GM21825 (cell line): ENCODE data around the gene FUT8.

ENCODE experiments used
- ATAC-seq: cut with Tn5 transposase; IDR thresholded peaks from one replicate; pipeline ENCODE4 v1.9.1; 2021; ENCODE audit warnings: mild to moderate bottlenecking, moderate library complexity; ENCODE audit not compliant: unreplicated experiment

The FUT8 gene

DNA sequence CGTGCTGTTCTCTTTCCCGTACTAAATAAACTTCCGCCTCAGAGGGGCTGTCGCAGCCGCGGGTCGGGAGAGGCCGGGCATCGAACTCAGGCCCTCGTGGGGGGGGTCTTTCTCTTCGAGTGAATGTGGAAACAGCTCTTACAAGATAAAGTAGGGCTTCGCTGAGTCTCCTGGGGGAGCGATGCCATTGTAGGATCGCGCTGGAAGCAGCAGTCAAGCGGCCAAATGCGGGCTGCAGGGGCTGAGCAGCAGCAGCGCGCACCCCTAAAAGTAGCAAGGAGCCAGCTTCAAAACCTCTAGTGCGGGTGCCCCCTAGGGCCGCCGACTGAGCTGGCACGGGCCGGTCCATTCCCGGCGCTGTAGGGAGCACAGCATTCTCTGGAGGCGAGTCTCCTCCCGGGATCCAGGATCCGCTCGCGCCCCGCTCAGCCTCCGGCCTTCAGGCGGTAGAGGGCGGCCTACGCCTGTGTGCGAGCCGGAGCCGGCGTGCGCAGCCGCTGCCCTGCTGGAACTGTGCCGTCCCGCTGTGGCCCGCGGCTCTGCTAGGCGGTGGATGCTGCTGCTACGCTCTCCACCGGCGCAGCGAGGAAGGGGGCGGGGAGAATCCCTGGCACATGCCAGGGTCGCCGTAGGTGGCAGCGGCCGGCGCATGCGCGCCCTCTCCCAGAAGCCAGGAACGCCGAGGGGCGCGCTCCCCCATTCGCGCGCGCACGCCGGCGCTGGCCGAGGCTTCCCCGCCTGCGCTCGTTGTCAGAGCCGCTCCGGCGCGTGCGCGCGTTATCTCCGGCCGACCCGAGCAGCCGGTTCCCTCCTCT is at the start of gene FUT8:
Gene FUT8 (plus strand): TSS at position 699 of the 815 bp plus-strand sequence. CDS start 148,834 bp downstream, outside the sequence.
- peak; percentile 69 for ATAC-seq

DNA sequence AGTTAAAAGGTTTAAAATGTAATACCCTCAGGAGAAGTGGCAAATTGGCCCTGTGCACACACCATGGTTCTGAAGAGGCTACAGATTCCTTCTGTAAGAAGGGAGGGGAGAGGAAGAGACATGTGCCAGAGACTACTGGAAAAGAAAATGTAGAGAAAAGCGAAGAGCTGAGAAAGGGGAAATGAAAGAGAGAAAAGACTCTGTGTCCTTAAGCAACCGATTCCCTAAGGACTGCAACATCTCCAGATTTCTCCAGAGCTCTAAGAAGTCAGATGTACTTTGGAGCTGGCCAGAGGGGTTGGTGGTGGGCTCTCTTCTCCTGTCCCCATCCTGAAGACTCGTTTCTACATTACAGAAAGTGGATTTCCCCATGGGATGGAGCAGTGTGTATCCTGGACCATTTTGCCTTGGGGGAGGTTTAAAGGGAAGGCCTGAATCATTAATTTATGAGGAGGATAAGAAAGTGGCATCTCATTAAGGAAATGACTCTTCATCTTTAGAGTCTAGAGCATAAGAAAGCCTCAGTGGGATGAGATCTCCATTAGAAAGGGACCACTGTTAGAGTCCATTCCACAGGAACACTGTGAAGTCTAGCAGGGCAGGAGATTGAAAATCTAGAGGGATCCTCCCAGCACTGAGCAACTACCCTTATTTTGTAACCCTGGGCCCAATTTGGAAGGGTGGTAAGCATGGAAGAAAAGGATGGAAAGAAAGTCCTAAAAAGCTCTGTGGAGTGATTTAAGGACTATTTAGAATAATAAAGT is 45.5 kb upstream of the FUT8 start:
- ATAC-seq, result no peak

DNA sequence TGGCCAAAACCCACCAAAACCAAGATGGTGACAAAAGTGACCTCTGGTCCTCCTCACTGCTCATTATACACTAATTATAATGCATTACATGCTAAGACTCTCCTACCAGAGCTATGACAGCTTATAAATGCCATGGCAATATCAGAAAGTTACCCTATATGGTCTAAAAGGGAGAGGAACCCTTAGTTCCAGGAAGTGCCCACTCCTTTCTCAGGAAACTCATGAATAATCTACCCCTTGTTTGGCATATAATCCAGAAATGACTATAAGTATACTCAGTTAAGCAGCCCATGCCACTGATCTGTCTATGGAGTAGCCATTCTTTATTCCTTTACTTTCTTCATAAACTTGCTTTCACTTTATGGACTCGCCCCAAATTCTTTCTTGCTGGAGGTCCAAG is 43.0 kb upstream of the FUT8 start:
- ATAC-seq, result no peak

DNA sequence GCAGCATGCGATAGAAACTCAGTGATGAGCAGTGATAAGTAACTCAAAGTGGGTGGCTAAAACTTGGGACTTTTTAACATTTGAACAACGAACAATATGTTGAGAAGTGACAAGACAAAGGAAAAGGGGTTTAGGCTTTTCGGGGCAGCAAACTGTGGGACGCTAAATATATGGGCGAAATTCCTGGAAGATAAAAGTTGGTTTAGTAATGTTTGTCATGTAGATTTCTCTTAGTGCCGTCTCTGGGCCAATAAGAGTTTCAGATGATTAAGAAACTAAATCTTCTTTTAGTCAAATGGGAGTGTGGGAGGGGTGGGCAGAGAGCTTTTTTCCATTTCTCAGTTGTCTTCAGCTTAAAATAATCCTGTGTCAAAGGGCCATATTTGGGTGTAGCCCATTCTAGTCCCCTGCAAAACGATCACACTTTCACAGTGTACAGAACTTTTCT is 41.7 kb upstream of the FUT8 start:
- ATAC-seq, result no peak

DNA sequence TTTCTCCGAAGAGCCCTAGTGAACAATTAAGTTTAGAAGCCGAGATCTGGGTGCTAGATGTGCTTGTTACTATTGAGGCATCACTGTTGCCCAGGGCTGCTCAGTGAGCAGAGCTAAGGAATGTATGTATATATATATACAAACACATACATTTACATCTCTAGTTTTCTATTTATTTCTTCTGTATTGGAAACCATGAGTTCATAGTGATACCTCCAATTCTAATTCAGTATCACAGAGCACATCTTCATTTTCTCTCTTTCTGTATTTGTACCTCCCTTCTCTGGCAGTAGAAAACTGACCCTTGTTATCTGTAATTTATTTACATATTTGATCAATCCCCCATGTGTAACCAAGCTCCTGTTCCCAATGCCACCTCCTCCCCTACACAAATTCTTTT is 40.7 kb upstream of the FUT8 start:
- ATAC-seq, result no peak

DNA sequence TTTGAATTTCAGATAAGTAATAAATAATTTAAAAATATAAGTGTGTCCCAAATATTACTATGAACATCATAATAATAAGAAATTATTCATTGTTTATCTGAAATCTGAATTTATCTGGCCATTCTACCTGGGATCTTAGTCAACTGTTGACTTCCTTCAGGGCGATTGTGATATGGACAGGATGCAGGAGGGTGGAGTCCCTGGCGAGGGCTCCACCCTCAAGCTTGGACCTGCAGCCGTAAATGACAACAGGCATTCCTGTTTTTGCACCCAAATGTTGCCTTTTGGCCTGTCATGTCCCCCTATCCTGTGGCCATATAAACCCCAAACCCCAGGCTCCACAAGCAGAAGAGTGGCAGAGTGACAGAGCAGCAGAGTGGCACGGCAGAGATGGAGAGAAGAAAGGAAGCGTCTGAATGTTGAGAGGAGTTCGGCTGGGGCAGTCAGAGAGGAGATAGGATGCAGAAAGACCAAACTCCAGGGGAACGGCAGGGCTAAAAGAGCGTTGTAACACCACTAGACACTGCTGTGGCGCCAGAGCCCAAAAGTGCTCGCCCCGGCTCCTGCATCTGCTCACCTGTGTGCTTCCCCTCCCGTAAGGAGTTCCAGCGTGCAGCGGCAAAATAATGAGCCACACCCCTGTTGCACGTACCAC is 39.4 kb upstream of the FUT8 start:
- ATAC-seq, result no peak

DNA sequence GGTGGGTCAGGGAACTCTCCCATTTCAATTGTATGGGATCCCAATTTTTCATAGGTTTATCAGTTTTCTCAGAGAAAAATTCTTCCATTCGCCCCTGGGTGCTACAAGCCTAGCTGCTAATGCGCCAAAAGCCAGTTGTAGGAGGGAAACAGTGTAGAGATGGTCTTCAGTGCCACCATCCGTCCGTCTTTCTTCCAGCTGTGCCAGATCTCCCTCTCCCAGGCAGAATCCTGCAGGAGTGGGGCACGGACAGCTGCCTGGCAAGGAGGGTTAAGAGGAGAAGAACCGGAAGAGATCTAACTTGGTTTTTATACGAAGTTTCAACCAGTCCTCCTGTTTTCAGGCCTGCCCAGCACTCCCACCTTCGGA is 38.9 kb upstream of the FUT8 start:
- ATAC-seq, result no peak

DNA sequence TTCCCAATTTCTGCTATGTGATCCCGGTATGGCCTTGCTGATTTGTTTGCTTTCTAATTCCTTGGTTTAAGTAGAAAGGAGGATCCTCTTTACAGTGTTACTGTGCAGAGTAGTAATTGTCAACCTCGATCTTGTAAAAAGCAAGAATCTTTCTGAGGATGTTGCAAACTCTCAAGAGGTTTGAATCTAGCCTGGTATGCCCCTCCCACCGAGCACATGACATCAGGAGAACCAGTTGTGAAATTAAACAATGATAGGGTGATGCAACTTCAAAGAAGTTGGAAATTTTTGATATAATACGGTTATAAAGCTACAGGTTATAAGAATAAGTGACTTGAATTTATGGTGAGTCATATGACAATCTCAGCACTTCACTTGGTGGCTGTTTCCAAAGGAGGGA is 35.0 kb upstream of the FUT8 start:
- no peak for ATAC-seq

DNA sequence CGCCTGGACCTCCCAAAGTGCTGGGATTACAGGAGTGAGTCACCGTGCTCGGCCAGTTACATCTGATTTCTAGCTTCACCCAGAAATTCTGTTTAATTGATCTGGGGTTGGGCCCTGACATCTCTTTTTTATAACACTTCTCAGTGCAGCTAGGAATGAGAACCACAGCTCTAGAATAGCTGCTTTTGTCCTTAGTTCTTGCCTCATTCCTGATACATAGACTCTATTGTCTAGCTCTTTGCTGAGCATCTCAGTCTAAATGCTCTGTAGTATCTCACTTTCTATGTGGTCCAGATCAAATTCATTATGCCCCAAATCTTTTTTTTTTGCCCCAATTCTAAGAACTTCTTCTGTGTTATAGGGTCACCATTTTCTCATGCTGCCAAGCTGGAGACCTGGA is 29.9 kb upstream of the FUT8 start:
- no peak for ATAC-seq

DNA sequence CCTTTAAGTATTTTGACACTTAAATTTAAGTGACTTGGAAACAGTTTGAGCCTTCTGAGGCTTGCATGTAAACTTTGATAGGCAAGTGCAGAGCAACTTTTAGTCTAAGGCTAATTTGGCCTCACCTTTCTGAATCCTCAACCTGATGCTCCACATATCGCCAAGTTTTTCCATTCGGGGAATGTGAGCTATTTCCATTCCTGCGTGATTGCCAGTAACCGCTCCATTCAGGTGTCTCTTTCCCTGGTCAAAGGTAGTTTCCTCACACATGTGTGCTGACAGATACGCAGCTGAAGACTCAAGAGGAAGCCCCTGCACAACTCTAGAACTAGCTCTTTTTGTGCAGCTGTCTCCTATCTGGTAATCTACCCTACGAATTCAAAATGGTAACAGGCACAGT is 25.4 kb upstream of the FUT8 start:
- ATAC-seq, result no peak

DNA sequence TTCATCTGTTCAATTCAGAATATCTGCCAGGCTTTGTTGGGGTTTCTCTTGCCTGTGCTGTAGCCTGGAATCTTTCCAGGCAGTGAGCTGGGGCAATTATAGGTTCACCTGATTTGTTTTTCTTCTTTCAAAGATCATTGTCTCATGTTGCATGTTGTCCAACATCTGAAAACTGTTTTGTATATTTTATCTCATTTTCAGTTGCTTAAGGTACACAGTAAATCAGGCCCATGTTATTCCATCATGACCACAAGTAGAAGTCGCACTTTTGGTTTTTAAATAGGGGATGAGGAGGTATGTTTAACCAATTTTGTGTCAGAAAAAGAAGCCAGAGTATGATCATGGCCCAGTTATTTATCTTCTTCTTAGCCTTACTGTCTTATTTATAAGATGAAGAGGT is 24.9 kb upstream of the FUT8 start:
- ATAC-seq, result no peak

DNA sequence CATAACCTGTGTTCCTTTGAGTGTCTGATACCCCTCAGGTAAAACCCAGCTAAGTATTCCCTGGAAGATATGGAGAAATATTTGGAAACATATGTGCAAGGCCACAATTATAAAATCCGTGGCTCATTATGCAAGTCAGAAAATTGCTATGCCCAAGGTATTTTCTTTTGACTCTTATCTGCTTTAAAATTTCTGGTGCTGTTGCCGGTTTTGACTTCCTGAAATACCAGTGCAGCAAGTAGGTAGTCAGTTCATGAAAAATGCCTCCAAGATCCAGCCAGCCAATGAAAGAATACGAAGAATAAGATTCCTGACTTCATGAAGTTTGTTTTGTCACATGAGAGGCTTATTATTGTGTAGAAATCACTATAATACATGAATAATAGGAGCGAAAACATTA is 20.2 kb upstream of the FUT8 start:
- no peak for ATAC-seq

DNA sequence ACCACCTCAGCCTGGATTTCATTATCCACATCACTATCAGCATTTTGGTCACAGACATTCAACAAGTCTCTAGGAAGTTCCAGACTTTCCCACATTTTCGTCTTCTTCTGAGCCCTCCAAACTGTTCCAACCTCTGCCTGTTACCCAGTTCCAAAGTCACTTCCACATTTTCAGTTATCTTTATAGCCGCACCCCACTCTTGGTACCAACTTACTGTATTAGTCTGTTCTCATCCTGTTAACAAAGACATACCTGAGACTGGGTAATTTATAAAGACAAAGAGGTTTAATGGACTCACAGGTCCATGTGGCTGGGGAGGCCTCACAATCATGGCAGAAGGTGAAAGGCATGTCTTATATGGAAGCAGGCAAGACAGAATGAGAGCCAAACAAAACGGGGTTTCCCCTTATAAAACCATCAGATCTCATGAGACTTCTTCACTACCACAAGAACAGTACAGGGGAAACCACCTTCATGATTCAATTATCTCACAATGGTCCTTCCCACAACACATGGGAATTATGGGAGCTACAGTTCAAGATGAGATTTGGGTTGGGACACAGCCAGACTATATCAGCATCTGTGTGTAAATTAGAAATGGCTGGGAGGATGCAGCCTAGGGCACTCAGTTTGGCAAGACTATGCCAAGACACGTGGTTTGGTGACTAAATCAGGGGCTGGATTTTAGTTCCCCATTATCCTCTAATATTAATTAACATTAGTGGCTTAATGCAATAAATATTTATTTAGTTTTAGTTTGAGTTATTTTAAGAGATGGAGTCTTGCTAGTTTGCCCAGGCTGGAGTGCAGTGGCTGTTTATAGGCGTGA is 16.2 kb upstream of the FUT8 start:
- ATAC-seq, result no peak

DNA sequence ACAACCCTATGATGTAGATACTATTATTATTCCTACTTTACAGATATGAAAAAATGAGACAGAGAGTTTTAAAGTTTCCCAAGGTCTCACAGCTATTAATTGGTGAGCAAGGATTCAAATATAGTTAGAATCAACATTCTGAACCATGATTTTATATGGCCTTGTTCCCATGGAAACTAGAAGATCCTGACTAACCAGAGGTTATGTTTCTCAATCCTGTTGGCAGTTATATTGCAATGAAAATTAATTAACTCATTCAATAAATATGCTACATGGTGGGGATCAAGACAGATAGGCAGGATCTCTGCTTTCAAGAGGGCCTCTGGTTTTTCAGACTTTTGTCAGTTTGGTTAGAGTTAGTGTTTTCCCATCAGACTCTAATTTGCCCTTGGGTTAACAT is 9.3 kb upstream of the FUT8 start:
- no peak for ATAC-seq

DNA sequence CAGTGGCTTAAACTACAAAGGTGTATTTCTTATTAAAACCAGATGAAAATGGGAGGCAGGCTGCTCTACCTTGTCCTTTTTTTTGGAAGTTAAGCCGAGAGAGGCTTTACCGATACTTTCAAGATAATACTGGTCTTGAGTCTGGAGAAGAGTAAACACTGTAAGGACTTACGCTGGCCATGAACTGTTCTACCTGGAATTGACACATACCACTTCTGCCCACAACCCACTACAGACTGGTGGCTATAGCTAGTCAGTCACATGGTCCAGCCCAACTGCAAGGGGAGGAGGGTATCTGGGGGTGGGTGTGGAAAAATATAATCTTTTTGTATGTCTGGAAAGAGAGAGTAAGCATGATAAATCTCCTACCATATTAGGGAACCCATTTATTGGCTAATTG is 4.4 kb upstream of the FUT8 start:
- ATAC-seq, result no peak

DNA sequence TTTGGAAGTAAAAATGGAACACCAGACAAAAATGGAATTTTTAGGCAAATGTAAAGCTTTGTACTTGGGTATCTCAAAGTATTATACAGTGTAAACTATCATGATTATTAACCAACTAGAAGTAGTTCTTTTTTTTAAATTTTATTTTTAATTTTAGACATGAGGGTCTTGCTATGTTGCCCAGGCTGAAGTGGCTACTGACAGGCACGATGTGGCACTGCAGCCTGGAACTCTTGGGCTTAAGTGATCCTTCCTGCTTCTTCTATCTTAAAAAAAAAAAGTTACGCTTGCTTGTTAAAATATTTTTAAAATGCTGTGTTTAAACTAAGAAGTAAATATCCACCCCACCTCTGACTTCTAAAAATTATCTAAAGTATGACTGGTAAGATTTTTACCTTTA is 1.9 kb upstream of the FUT8 start:
- no peak for ATAC-seq

DNA sequence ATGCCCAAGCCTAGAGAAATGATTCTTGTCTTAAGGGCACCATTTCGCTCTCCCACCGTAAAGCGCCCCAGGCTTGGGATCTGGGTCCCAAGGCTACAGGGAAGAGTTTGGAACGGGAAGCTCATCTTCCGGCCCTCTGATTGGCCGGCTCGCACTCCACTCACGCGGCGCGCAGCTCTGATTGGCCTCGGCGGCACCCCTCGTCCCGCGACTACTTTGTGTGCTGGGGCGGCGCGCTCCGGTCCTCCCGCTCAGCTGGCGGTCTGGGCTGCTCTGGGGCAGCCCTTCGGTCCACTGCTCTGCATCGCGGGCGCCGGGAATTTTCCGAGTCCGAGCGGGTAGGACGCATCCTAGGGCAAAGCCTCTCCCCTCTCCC is 886 bp upstream of the FUT8 start:
- ATAC-seq, result peak; percentile 56

DNA sequence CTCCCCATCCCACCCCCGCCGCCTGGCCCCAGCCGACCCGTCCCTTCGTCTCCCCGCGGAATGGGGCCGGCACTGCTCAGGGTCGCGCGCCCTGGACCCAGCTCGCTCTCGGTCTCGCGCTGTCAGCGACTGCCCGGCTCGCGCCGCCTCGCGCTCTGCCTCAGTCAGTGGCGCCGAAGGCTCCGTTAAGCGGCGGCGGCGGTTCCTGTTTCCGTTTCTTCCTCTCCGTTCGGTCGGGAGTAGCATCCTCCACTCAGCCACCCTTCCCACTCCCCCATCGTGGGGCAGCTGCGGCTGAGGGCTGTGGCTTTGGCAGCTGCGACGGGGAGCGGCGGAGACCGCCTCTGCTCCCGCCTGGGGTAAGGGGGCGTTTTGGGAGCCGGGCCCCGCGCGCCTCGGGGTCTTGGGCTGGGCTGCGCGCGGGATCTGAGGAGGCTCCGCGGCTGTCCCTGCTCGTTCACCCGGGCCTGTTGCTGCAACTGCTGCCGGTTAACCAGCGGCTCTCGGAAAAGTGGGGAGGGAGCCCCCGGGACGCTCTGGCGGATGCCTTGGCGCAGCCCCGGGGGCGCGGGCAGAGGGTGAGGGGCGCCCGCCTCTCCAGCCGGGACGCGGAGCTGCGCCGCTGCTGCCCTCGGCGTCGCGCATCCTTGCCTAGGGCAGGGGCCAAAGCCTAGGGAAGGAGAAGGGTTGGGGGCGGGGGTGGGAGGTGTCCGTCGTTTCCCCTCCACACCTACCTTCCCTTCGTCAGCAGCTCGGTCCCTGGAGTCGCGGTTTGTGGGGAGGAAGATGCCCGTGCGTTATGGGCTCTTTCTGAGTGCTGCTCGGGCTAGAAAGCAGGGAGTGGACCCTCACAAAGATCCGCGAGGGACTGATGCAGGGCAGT is 567 bp downstream of the FUT8 start:
- peak; percentile 36 for ATAC-seq

DNA sequence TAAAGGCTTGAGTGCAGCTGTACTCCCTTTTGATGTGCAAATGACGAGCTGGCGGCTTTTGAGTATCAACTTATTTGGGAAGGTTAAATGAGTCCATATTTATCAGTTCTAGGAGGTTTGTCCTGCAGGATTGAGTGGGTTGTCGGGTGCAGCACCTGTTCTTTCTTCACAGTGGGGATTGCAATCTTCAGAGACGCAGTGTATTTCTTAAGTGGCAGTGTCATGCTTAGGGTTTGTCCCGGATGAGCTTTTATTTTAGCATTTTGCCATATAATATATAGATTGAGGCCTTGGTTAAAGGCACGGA is 1.2 kb downstream of the FUT8 start:
- no peak for ATAC-seq

DNA sequence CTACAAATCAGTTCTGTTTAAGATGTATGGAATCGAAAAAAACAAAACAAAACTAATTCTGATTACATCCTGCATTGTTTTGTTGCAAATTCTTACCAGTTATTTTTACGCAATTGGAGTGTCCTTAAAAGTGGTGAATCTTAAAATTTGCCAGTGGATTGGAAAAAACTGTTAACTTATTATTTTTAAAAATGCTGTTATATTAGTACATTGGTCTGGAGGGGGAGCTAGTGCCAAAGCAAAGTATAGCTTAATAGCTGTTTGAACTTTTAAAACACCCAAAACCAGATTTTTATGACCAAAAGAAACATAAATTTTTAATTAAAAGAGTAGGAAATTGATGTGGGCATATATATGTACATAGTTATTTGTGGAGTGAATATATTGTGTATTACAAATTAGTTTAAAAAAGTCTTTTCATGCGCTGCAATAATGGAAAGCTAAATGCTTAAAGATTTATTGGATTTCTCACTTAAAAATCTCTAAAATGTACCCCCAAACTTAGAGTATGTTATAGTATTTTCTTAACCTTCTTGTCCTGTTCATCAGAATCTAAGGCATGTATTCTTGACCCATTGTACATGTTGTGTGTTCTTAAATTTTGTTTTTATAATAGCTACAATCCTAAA is 2.5 kb downstream of the FUT8 start:
- no peak for ATAC-seq
